Naive thymus-derived CD4-positive, alpha-beta T cell (primary cell): Measurements from ENCODE around the gene RUFY3. TPM values are rescaled to one million over a fixed set of nuclear protein-coding genes. Genes with fewer than 3 reads are reported as not detected.

ENCODE experiments used
- ATAC-seq: fragments of 150-1000 bp; cut with Tn5 transposase; 2 replicates; pipeline ENCODE4 v1.10.0; 2021; ENCODE audit warnings: mild to moderate bottlenecking, moderate library complexity
- CTCF ChIA-PET: fragments of 350-600 bp; sonication (Branson Sonifier 250); formaldehyde crosslinking; loops from one replicate; lab custom pipeline; 2021; ENCODE audit warnings: antibody characterized with exemption; lab: Charles Lee
- POLR2A ChIA-PET: fragments of 350-600 bp; sonication (Branson Sonifier 250); formaldehyde crosslinking; loops from one replicate; lab custom pipeline; 2021; ENCODE audit warnings: antibody characterized with exemption, inconsistent platforms; lab: Charles Lee
- DNase-seq, 9 donors: peaks; one replicate each; pipeline versions ENCODE4 v3.0.0 to v3.0.0-alpha.2; 2020 to 2022; ENCODE audit warnings: mixed read lengths in 1 of 9
- H3K27ac ChIP-seq: one replicate; pipeline ENCODE4 v1.7.0; 2013; ENCODE audit warnings: mild to moderate bottlenecking, low read depth, low read length, moderate library complexity
- H3K27me3 ChIP-seq, 2 donors: one replicate each; pipeline ENCODE4 v1.7.0; 2013; ENCODE audit warnings: low read length in 2 of 2, mild to moderate bottlenecking in 2 of 2, moderate library complexity in 2 of 2; ENCODE audit not compliant: control insufficient read depth in 2 of 2, insufficient read depth in 2 of 2
- H3K36me3 ChIP-seq, 3 experiments: 1 replicate in 2 of 3; 2 replicates in 1 of 3; pipeline ENCODE4 v1.7.0; 2013; ENCODE audit warnings: low read length in 3 of 3, mild to moderate bottlenecking in 3 of 3, moderate library complexity in 1 of 3; ENCODE audit not compliant: insufficient read depth in 3 of 3, control insufficient read depth in 2 of 3
- H3K4me1 ChIP-seq, 2 donors: one replicate each; pipeline ENCODE4 v1.7.0; 2013; ENCODE audit warnings: low read length in 2 of 2, mild to moderate bottlenecking in 2 of 2, moderate library complexity in 1 of 2; ENCODE audit not compliant: control insufficient read depth in 2 of 2, insufficient read depth in 2 of 2
- H3K4me3 ChIP-seq: 2 replicates; pipeline ENCODE4 v1.7.0; 2013; ENCODE audit warnings: mild to moderate bottlenecking, low read length
- H3K9me3 ChIP-seq, 3 experiments: 1 replicate in 2 of 3; 2 replicates in 1 of 3; pipeline ENCODE4 v1.7.0; 2013; ENCODE audit warnings: low read length in 3 of 3; ENCODE audit not compliant: control insufficient read depth in 2 of 3
- H3K27ac Mint-ChIP-seq, 9 donors: one replicate each; pipeline ENCODE4 v1.8.0; 2020 to 2022; ENCODE audit warnings: mixed read lengths in 9 of 9, mild to moderate bottlenecking in 8 of 9, moderate library complexity in 5 of 9, inconsistent platforms in 2 of 9
- H3K27me3 Mint-ChIP-seq, 5 donors: one replicate each; pipeline ENCODE4 v1.8.0; 2021 to 2022; ENCODE audit warnings: mixed read lengths in 5 of 5, mild to moderate bottlenecking in 1 of 5
- H3K36me3 Mint-ChIP-seq, 5 donors: one replicate each; pipeline ENCODE4 v1.8.0; 2020 to 2022; ENCODE audit warnings: mixed read lengths in 5 of 5, mild to moderate bottlenecking in 3 of 5, inconsistent platforms in 1 of 5
- H3K4me1 Mint-ChIP-seq, 7 donors: one replicate each; pipeline ENCODE4 v1.8.0; 2020 to 2022; ENCODE audit warnings: mixed read lengths in 7 of 7, mild to moderate bottlenecking in 3 of 7, inconsistent platforms in 1 of 7
- H3K4me3 Mint-ChIP-seq, 10 donors: one replicate each; pipeline ENCODE4 v1.8.0; 2020 to 2022; ENCODE audit warnings: mild to moderate bottlenecking in 10 of 10, mixed read lengths in 10 of 10, moderate library complexity in 6 of 10, inconsistent platforms in 2 of 10
- H3K9me3 Mint-ChIP-seq, 11 donors: one replicate each; pipeline ENCODE4 v1.8.0; 2020 to 2022; ENCODE audit warnings: mixed read lengths in 11 of 11, mild to moderate bottlenecking in 4 of 11, inconsistent platforms in 1 of 11, moderate library complexity in 1 of 11
- intact Hi-C, 2 donors: fragments of 100-400 bp; cut with micrococcal nuclease; formaldehyde crosslinking; loops; one replicate each; pipeline ENCODE4 v1.15.1; 2023
- polyA plus RNA-seq, 2 donors: library from polyadenylated mRNA; unstranded; fragments of 300-500 nt; fragmentation: Illumina TruSeq; gene quantifications; one replicate each; pipeline ENCODE4 v1.2.3, GENCODE V29; 2021
- total RNA-seq, 6 experiments: library from RNA in 5 of 6; stranded (reverse) in 5 of 6; gene quantifications; 1 replicate in 5 of 6; 2 replicates in 1 of 6; pipeline ENCODE4 v1.2.3 and lab custom pipeline; 2021 to 2026

RUFY3 gene
- total RNA-seq (10 to 100 TPM; 17.3 to 41.2 (median 39.3) TPM), polyA plus RNA-seq (1 to 10 TPM; 4.0 to 5.7 TPM), total RNA-seq (lab: John Stamatoyannopoulos, UW) (40.9 reads per million, percentile 67 among the genes with 10 or more reads in this experiment)

DNA sequence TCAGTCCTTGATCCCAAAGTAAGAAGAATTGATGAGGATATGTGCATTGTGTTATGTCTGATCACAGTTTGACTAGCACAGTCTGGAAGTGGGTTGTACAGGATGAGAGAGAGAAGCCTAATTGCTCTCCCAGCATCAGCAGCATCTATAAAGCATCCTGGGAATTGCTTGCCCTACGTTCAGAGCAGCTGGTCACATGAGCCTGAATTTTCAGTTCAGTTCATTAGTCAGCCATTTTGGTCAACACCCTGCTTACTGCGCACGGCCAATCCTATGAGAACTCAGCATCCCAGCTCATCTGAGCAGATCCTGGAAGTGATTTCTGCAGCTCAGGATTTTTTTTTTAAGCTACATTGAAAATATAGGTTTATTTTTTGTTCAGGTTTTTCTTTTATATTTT, at the start of gene RUFY3:
TSS of gene RUFY3 (plus strand) at position 218 of the 400 bp plus-strand sequence. CDS start 610 bp downstream, outside the sequence.
- Mint-ChIP-seq H3K4me3 (peak within 1 kb of the TSS; percentile 29 to 64 (median 54)), H3K9me3 (no peaks in the 10 kb centered on the region), H3K27ac (peak within 1 kb of the TSS; percentile 23 to 84 (median 75)), H3K27me3 (peaks cover 0 to 3% (median 0%) of the 10 kb centered on the region in 5 donors), H3K36me3 (peaks cover 0 to 3% (median 0%) of the 10 kb centered on the region in 5 donors), H3K4me1 (peaks cover 13 to 36% (median 23%) of the 10 kb centered on the region in 7 donors)
- H3K9me3 ChIP-seq, result no peaks in the 10 kb centered on the region
- ATAC-seq, result peak; percentile 6
- no peaks in the 10 kb centered on the region for H3K27me3 ChIP-seq
- H3K4me1 ChIP-seq, result peaks cover 4 to 19% of the 10 kb centered on the region in 2 donors
- CTCF ChIA-PET, result interaction anchor here (0.6 to 1.3 kb wide), 4 partner anchors 13 to 110 kb away, joined by 3 to 5 read pairs (median 4); no protein-coding TSS in a partner anchor
- peak within 1 kb of the TSS; percentile 20 for H3K27ac ChIP-seq
- no peak for DNase-seq
- H3K36me3 ChIP-seq, result no peaks in the 10 kb centered on the region
- intact Hi-C loops, result loop anchor here in 1 of 2 donors (1.0 kb wide), 4 partner anchors 9 to 33 kb away; partner anchors contain the start of gene UTP3
- POLR2A ChIA-PET, result interaction anchor here (1.3 to 4.1 kb wide), 6 partner anchors 9 to 33 kb away, joined by 5 to 20 read pairs (median 11); partner anchors contain the start of gene UTP3
- no peak within 1 kb of the TSS for H3K4me3 ChIP-seq

DNA sequence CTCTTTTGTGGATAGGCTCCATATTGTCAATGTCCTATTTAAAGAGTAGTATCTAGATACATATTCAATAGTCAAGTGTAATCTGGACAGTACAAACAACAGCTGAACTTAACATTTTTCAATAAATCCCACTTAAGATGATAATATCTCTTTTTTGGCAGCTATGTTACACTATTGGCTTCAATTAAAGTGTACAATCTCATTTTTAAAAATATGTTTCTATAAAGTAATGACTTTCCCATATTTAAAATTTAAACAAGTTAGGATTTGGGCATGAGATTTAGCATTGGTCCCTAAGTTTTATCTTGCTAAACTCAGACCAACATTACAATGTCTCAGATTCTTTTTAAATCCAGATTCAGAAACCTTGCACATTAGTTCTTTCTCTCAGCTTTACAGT, 47.6 kb upstream of the RUFY3 start:
- Histone ChIP-seq H3K4me3 (no peak overlapping the region), H3K27ac (no peak overlapping the region), H3K4me1 (no peaks in the 10 kb centered on the region), H3K9me3 (no peaks in the 10 kb centered on the region), H3K36me3 (no peaks in the 10 kb centered on the region), H3K27me3 (no peaks in the 10 kb centered on the region)
- H3K27ac Mint-ChIP-seq, result no peak overlapping the region
- H3K4me3 Mint-ChIP-seq, result no peak overlapping the region
- POLR2A ChIA-PET, result interaction anchor here (0.6 kb wide), 1 partner anchor 204 kb away, joined by 3 read pairs; no protein-coding TSS in a partner anchor
- H3K4me1 Mint-ChIP-seq, result peaks cover 3 to 19% (median 8%) of the 10 kb centered on the region in 7 donors
- DNase-seq (no peak), ATAC-seq (no peak)
- CTCF ChIA-PET, result no interaction called here
- H3K27me3 Mint-ChIP-seq, result peaks cover 3 to 34% (median 9%) of the 10 kb centered on the region in 5 donors
- H3K9me3 Mint-ChIP-seq, result peaks cover 0 to 1% (median 0%) of the 10 kb centered on the region in 11 donors
- no peaks in the 10 kb centered on the region for H3K36me3 Mint-ChIP-seq
- intact Hi-C loops, result no loop called here

GRCh38 chr4:70674731-70675130, 47.0 kb upstream of the RUFY3 start:
- Histone ChIP-seq H3K4me3 (no peak overlapping the region), H3K9me3 (no peaks in the 10 kb centered on the region), H3K27me3 (no peaks in the 10 kb centered on the region), H3K27ac (no peak overlapping the region), H3K36me3 (no peaks in the 10 kb centered on the region), H3K4me1 (no peaks in the 10 kb centered on the region)
- Mint-ChIP-seq H3K9me3 (peaks cover 0 to 1% (median 0%) of the 10 kb centered on the region in 11 donors), H3K4me3 (no peak overlapping the region), H3K36me3 (no peaks in the 10 kb centered on the region), H3K4me1 (peaks cover 3 to 23% (median 8%) of the 10 kb centered on the region in 7 donors), H3K27me3 (peaks cover 3 to 34% (median 9%) of the 10 kb centered on the region in 5 donors), H3K27ac (no peak overlapping the region)
- CTCF ChIA-PET, result no interaction called here
- intact Hi-C loops, result no loop called here
- POLR2A ChIA-PET, result no interaction called here
- no peak for ATAC-seq
- no peak for DNase-seq

DNA sequence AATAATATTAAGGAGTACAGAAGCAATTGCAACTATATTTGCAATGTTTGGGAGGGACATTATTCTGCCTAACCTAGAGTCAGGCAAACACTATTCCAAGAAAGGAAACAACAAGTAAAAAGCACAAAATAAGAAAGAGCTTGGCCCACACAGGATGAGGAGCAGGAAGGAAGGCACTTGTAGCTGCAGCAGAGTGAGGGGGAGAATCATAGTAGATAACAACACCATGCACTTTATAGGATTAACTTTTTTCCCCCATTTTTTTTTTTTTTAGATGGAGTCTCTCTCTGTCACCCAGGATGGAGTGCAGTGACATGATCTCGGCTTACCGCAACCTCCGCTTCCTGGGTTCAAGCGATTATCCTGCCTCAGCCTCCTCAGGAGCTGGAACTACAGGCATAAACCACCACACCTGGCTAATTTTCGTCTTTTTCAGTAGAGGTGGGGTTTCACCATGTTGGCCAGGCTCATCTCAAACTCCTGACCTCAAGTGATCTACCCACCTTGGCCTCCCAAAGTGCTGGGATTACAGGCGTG, 45.1 kb upstream of the RUFY3 start:
- H3K27ac Mint-ChIP-seq, result peak overlapping the region in 1 of 9 donors; percentile 64
- no peaks in the 10 kb centered on the region for H3K4me1 ChIP-seq
- no peaks in the 10 kb centered on the region for H3K36me3 ChIP-seq
- ATAC-seq, result no peak
- H3K9me3 ChIP-seq, result no peaks in the 10 kb centered on the region
- no peaks in the 10 kb centered on the region for H3K36me3 Mint-ChIP-seq
- H3K9me3 Mint-ChIP-seq, result no peaks in the 10 kb centered on the region
- peak overlapping the region in 1 of 10 donors; percentile 24 for H3K4me3 Mint-ChIP-seq
- ChIA-PET CTCF (no interaction called here), POLR2A (interaction anchor here (0.6 to 3.1 kb wide), 3 partner anchors 12 to 205 kb away, joined by 3 to 20 read pairs (median 3); partner anchors contain the start of gene UTP3)
- no peak for DNase-seq
- H3K4me1 Mint-ChIP-seq, result peaks cover 3 to 23% (median 8%) of the 10 kb centered on the region in 7 donors
- H3K27ac ChIP-seq, result no peak overlapping the region
- intact Hi-C loops, result no loop called here
- H3K4me3 ChIP-seq, result no peak overlapping the region
- no peaks in the 10 kb centered on the region for H3K27me3 ChIP-seq
- peaks cover 0 to 19% (median 6%) of the 10 kb centered on the region in 5 donors for H3K27me3 Mint-ChIP-seq

DNA sequence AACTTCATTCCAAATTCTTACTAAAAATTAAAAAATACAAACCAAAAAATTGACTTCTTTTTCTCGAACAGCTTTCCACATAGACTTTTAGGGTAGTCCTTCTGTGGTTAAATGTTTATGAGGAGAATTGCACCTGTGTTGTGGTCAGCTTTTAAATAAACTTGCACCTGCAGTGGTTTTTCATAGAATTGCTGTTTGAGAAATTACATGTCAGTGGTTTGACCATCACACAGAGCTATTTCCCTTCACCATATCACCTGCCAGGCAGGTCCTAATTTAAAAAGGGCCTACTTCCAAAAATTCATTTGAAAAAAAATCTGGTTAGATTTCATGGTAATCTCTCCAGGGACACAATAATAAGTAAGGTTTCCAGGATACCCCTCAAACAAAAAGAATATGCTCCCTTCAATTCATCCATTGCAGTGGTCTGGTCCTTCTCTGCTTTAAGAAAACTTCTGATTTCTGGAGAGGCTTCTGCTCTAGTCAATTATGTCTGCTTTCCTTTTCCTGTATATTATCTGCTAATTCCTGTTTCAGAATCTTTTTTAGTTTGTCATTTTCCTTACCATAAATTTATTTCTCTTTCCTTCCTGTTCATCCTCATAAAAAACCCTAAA, 43.3 kb upstream of the RUFY3 start:
- Histone ChIP-seq H3K27me3 (no peaks in the 10 kb centered on the region), H3K9me3 (no peaks in the 10 kb centered on the region), H3K36me3 (no peaks in the 10 kb centered on the region), H3K4me1 (no peaks in the 10 kb centered on the region), H3K4me3 (no peak overlapping the region), H3K27ac (no peak overlapping the region)
- DNase-seq, result no peak
- Mint-ChIP-seq H3K4me3 (peak overlapping the region in 4 of 10 donors; percentile 6 to 50 (median 10)), H3K27ac (peak overlapping the region in 6 of 9 donors; percentile 1 to 58 (median 10)), H3K9me3 (peaks cover 0 to 3% (median 0%) of the 10 kb centered on the region in 11 donors), H3K27me3 (peaks cover 0 to 15% (median 6%) of the 10 kb centered on the region in 5 donors), H3K36me3 (peaks cover 0 to 3% (median 0%) of the 10 kb centered on the region in 5 donors), H3K4me1 (peaks cover 3 to 23% (median 8%) of the 10 kb centered on the region in 7 donors)
- no peak for ATAC-seq
- intact Hi-C loops, result no loop called here
- ChIA-PET CTCF (interaction anchor here (0.7 kb wide), 1 partner anchor 36 kb away, joined by 3 read pairs; no protein-coding TSS in a partner anchor), POLR2A (interaction anchor here (3.1 kb wide), 1 partner anchor 10 kb away, joined by 20 read pairs; the partner anchor contains the start of gene UTP3)

GRCh38 chr4:70680934-70681333, 40.8 kb upstream of the RUFY3 start:
- ATAC-seq (no peak), DNase-seq (no peak)
- H3K4me3 ChIP-seq, result no peak overlapping the region
- Mint-ChIP-seq H3K27me3 (no peaks in the 10 kb centered on the region), H3K36me3 (peaks cover 0 to 3% (median 0%) of the 10 kb centered on the region in 5 donors), H3K9me3 (peaks cover 0 to 3% (median 0%) of the 10 kb centered on the region in 11 donors), H3K4me1 (peaks cover 3 to 23% (median 8%) of the 10 kb centered on the region in 7 donors), H3K4me3 (no peak overlapping the region), H3K27ac (no peak overlapping the region)
- no peaks in the 10 kb centered on the region for H3K36me3 ChIP-seq
- no peaks in the 10 kb centered on the region for H3K4me1 ChIP-seq
- H3K9me3 ChIP-seq, result no peaks in the 10 kb centered on the region
- ChIA-PET CTCF (interaction anchor here (0.6 kb wide), 2 partner anchors 50 to 921 kb away, joined by 3 to 5 read pairs; partner anchors contain the start of gene SULT1B1), POLR2A (interaction anchor here (0.9 to 1.5 kb wide), 2 partner anchors 11 to 23 kb away, joined by 3 to 5 read pairs; no protein-coding TSS in a partner anchor)
- no peak overlapping the region for H3K27ac ChIP-seq
- no peaks in the 10 kb centered on the region for H3K27me3 ChIP-seq
- intact Hi-C loops, result no loop called here
